IMR-90 (cell line): ENCODE measurements around the gene LAMC3. TPM values are rescaled to one million over a fixed set of nuclear protein-coding genes. Genes with fewer than 3 reads are reported as not detected.

ENCODE experiments used
- ATAC-seq: fragments of 200-7000 bp; cut with Tn5 transposase; 2 replicates; pipeline ENCODE4 v1.9.1; 2020; ENCODE audit warnings: low read depth, mild to moderate bottlenecking, moderate library complexity
- BruUV-seq: library from RNA; stranded (reverse); fragments of 400-500 nt; replicated peaks from 2 replicates; lab custom pipeline; 2021; lab: Mats Ljungman, UMichigan
- CTCF ChIA-PET: fragments of 300-600 bp; formaldehyde crosslinking; extraction: SDS; loops from one replicate; lab custom pipeline; 2021; ENCODE audit warnings: antibody characterized with exemption; lab: Yijun Ruan, JAX
- POLR2A ChIA-PET: fragments of 300-600 bp; sonication (Branson Sonifier 250); formaldehyde crosslinking; loops from one replicate; lab custom pipeline; 2022; ENCODE audit warnings: antibody characterized with exemption; ENCODE audit not compliant: unreplicated experiment; lab: Charles Lee
- DNase-seq: peaks from one replicate; pipeline ENCODE4 v3.0.0; 2013
- H2AFZ ChIP-seq: replicated peaks from 2 replicates; pipeline ENCODE3; 2013; ENCODE audit warnings: low read length, mild to moderate bottlenecking; ENCODE audit not compliant: poor library complexity
- H2AK5ac ChIP-seq: 2 replicates; pipeline ENCODE4 v1.6.1; 2013; ENCODE audit warnings: low read depth, low read length, inconsistent platforms
- H2AK9ac ChIP-seq: replicated peaks from 2 replicates; pipeline ENCODE3; 2013; ENCODE audit warnings: mild to moderate bottlenecking, low read depth, low read length, moderate library complexity; ENCODE audit not compliant: poor library complexity
- H2BK120ac ChIP-seq: 2 replicates; pipeline ENCODE4 v1.6.1; 2013; ENCODE audit warnings: low read depth, low read length, inconsistent platforms
- H2BK15ac ChIP-seq: 3 replicates; pipeline ENCODE4 v1.6.1; 2013; ENCODE audit warnings: low read depth, low read length, inconsistent platforms
- H2BK20ac ChIP-seq: 2 replicates; pipeline ENCODE4 v1.6.1; 2013; ENCODE audit warnings: low read depth, mild to moderate bottlenecking, inconsistent platforms, low read length, moderate library complexity
- H2BK5ac ChIP-seq: 2 replicates; pipeline ENCODE4 v1.6.1; 2013; ENCODE audit warnings: mild to moderate bottlenecking, low read depth, low read length, inconsistent platforms; ENCODE audit not compliant: poor library complexity, severe bottlenecking
- H3K14ac ChIP-seq: replicated peaks from 2 replicates; pipeline ENCODE4 v1.6.1; 2013; ENCODE audit warnings: low read depth, low read length, inconsistent platforms
- H3K18ac ChIP-seq: 2 replicates; pipeline ENCODE4 v1.6.1; 2013; ENCODE audit warnings: low read depth, low read length, control low read depth
- H3K23ac ChIP-seq: 2 replicates; pipeline ENCODE4 v1.6.1; 2013; ENCODE audit warnings: low read depth, low read length, inconsistent platforms
- H3K27ac ChIP-seq: 2 replicates; pipeline ENCODE4 v1.5.1; 2013; ENCODE audit warnings: mild to moderate bottlenecking, control low read depth, low read length; ENCODE audit not compliant: insufficient read depth
- H3K27me3 ChIP-seq: 2 replicates; pipeline ENCODE4 v1.6.1; 2013; ENCODE audit warnings: low read length; ENCODE audit not compliant: control insufficient read depth, insufficient read depth
- H3K36me3 ChIP-seq: 2 replicates; pipeline ENCODE4 v1.6.1; 2013; ENCODE audit warnings: low read length, mixed read lengths; ENCODE audit not compliant: control insufficient read depth, insufficient read depth
- H3K4ac ChIP-seq: 2 replicates; pipeline ENCODE4 v1.6.1; 2013; ENCODE audit warnings: low read depth, low read length, inconsistent platforms
- H3K4me1 ChIP-seq: 2 replicates; pipeline ENCODE4 v1.6.1; 2013; ENCODE audit warnings: low read length, mixed read lengths; ENCODE audit not compliant: control insufficient read depth, insufficient read depth
- H3K4me2 ChIP-seq: 2 replicates; pipeline ENCODE4 v1.6.1; 2013; ENCODE audit warnings: low read depth, mild to moderate bottlenecking, control low read depth, low read length, moderate library complexity
- H3K4me3 ChIP-seq: 2 replicates; pipeline ENCODE4 v1.5.1; 2013; ENCODE audit warnings: low read depth, mild to moderate bottlenecking, control low read depth, low read length, moderate library complexity; ENCODE audit not compliant: insufficient read depth
- H3K56ac ChIP-seq: 2 replicates; pipeline ENCODE4 v1.6.1; 2013; ENCODE audit warnings: low read length, inconsistent platforms; ENCODE audit not compliant: insufficient read depth; ENCODE audit errors: extremely low read depth
- H3K79me1 ChIP-seq, 2 experiments: 2 replicates each; pipeline ENCODE4 v1.6.1; 2013; ENCODE audit warnings: low read length in 2 of 2, inconsistent platforms in 1 of 2, low read depth in 1 of 2
- H3K9ac ChIP-seq: 2 replicates; pipeline ENCODE4 v1.6.1; 2013; ENCODE audit warnings: low read depth, low read length, control low read depth
- H3K9me1 ChIP-seq: 2 replicates; pipeline ENCODE4 v1.6.1; 2013; ENCODE audit warnings: low read length, inconsistent platforms; ENCODE audit not compliant: insufficient read depth
- H3K9me3 ChIP-seq: 2 replicates; pipeline ENCODE4 v1.6.1; 2013; ENCODE audit warnings: low read length; ENCODE audit not compliant: control insufficient read depth, insufficient read depth
- H4K20me1 ChIP-seq: 2 replicates; pipeline ENCODE4 v1.6.1; 2013; ENCODE audit warnings: low read length, inconsistent platforms; ENCODE audit not compliant: insufficient read depth
- H4K5ac ChIP-seq: 2 replicates; pipeline ENCODE4 v1.6.1; 2013; ENCODE audit warnings: mild to moderate bottlenecking, low read depth, low read length, control low read depth
- H4K8ac ChIP-seq, 2 experiments: 2 replicates each; pipeline ENCODE4 v1.6.1; 2013; ENCODE audit warnings: low read depth in 2 of 2, low read length in 2 of 2, control low read depth in 1 of 2, inconsistent platforms in 1 of 2
- H4K91ac ChIP-seq: 2 replicates; pipeline ENCODE4 v1.6.1; 2013; ENCODE audit warnings: low read depth, low read length, inconsistent platforms; ENCODE audit not compliant: insufficient read depth
- WGBS, 2 experiments: methylation state at CpG; one replicate each; pipeline versions ENCODE4 v1.1.5 to v1.1.7; 2013; ENCODE audit warnings: missing lambda C conversion rate in 2 of 2; ENCODE audit not compliant: insufficient read length in 1 of 2; ENCODE audit errors: extremely low coverage in 2 of 2; 5-methylcytosine and 5-hydroxymethylcytosine counted together
- dilution Hi-C: fragments of 300-500 bp; cut with HindIII; formaldehyde crosslinking; loops from one replicate; pipeline ENCODE4 v1.14.3; 2018; ENCODE audit warnings: low sequenced_read_pairs; ENCODE audit not compliant: unreplicated experiment
- in situ Hi-C: fragments of 300-500 bp; cut with MboI; formaldehyde crosslinking; loops from 3 replicates; pipeline ENCODE4 v1.14.3; 2019; ENCODE audit warnings: low sequenced_read_pairs, inconsistent platforms, mixed read lengths
- intact Hi-C: fragments of 100-400 bp; cut with micrococcal nuclease; formaldehyde crosslinking; loops from 2 replicates; pipeline ENCODE4 v1.10.0; 2022
- polyA plus RNA-seq, 3 experiments: library from polyadenylated mRNA; depleted of rRNA; stranded (reverse); fragments of >200 nt; gene quantifications; 2 replicates each; pipeline ENCODE4 v1.2.3, GENCODE V29; 2012; ENCODE audit warnings: low replicate concordance in 1 of 3
- total RNA-seq: library from RNA; depleted of rRNA; stranded (reverse); fragments of >200 nt; gene quantifications from 2 replicates; pipeline ENCODE4 v1.2.3, GENCODE V29; 2012
- TF ChIP-seq, protein P1 (sequence below): fragments of 150-350 bp; IDR thresholded peaks from 2 replicates; pipeline ENCODE4 v1.6.1; 2016; ENCODE audit warnings: low read depth, mild to moderate bottlenecking, low read length, moderate library complexity, borderline replicate concordance

Gene LAMC3
- total and polyA plus RNA-seq, 2 of the 4 experiments (the other 2 are of a cell fraction), result not detected

DNA sequence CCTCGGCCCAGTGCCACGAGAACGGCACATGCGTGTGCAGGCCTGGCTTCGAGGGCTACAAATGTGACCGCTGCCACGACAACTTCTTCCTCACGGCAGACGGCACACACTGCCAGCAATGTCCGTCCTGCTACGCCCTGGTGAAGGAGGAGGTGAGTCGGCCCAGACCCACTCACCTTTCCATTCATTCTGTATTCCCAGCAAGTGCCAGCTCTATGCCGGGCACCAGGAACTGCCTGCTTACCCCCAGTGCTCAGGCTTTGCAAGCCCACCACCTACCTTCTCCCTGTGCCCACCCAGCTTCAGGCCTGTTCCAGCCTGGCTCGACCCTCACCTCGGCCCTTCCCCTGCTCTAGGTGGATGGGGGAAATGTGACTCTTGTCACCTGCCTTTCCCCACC lies 60.7 kb downstream of the LAMC3 start:
- no peak overlapping the region for H3K4me3 ChIP-seq
- no peaks in the 10 kb centered on the region for H3K4me1 ChIP-seq
- H3K4ac ChIP-seq, result no peak overlapping the region
- no peak overlapping the region for H4K8ac ChIP-seq
- H4K5ac ChIP-seq, result no peak overlapping the region
- no peak overlapping the region for H2AK9ac ChIP-seq
- H4K20me1 ChIP-seq, result no peaks in the 10 kb centered on the region
- H3K36me3 ChIP-seq, result no peaks in the 10 kb centered on the region
- H3K4me2 ChIP-seq, result no peak overlapping the region
- no peak overlapping the region for H3K23ac ChIP-seq
- BruUV-seq, result no TSS peak
- H3K14ac ChIP-seq, result no peak overlapping the region
- DNase-seq (no peak), ATAC-seq (no peak)
- no peak overlapping the region for H2BK15ac ChIP-seq
- ChIA-PET POLR2A (no interaction called here), CTCF (no interaction called here)
- H2BK5ac ChIP-seq, result no peak overlapping the region
- H3K27ac ChIP-seq, result no peak overlapping the region
- H3K9me1 ChIP-seq, result no peaks in the 10 kb centered on the region; the same call in 1 of the 2 replicates
- no peak overlapping the region for H3K9ac ChIP-seq
- no peak overlapping the region for H3K18ac ChIP-seq
- H3K27me3 ChIP-seq, result peaks cover 52% of the 10 kb centered on the region
- no peaks in the 10 kb centered on the region for H3K9me3 ChIP-seq
- no peak overlapping the region for H4K91ac ChIP-seq
- H2AK5ac ChIP-seq, result no peak overlapping the region
- H2BK120ac ChIP-seq, result no peak overlapping the region
- no peak overlapping the region for H2AFZ ChIP-seq
- H2BK20ac ChIP-seq, result no peak overlapping the region
- 95% methylated on average over 9 of the region's 15 CpGs; no CpG with 5 or more reads in 1 of the 2 experiments for WGBS, 2 experiments
- intact Hi-C loops, result no loop called here
- no peaks in the 10 kb centered on the region for H3K79me1 ChIP-seq
- in situ Hi-C loops, result no loop called here
- dilution Hi-C loops, result no loop called here
- no peak overlapping the region for H3K56ac ChIP-seq
- TF ChIP-seq, protein P1, sequence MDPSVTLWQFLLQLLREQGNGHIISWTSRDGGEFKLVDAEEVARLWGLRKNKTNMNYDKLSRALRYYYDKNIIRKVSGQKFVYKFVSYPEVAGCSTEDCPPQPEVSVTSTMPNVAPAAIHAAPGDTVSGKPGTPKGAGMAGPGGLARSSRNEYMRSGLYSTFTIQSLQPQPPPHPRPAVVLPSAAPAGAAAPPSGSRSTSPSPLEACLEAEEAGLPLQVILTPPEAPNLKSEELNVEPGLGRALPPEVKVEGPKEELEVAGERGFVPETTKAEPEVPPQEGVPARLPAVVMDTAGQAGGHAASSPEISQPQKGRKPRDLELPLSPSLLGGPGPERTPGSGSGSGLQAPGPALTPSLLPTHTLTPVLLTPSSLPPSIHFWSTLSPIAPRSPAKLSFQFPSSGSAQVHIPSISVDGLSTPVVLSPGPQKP, result no peak
